Ovary (tissue), 9 donors: ENCODE data around the gene PIAS4. TPM values are rescaled to one million over a fixed set of nuclear protein-coding genes. Genes with fewer than 3 reads are reported as not detected.

Source experiments
- DNase-seq, 5 donors: peaks; one replicate each; pipeline ENCODE4 v3.0.0-alpha.2; 2019 to 2020
- H3K27ac ChIP-seq, 2 donors: fragments of 200-600 bp; one replicate each; pipeline versions ENCODE4 v1.5.1 to v1.8.0; 2019 to 2022
- H3K27me3 ChIP-seq: fragments of 200-600 bp; one replicate; pipeline ENCODE4 v1.8.0; 2022
- H3K36me3 ChIP-seq: fragments of 200-600 bp; sonication (generic); one replicate; pipeline ENCODE4 v1.5.1; 2019
- H3K4me1 ChIP-seq: one replicate; pipeline ENCODE4 v1.8.1; 2013; ENCODE audit warnings: mild to moderate bottlenecking, moderate library complexity; ENCODE audit not compliant: insufficient read depth
- H3K4me3 ChIP-seq: fragments of 200-600 bp; sonication (generic); one replicate; pipeline ENCODE4 v1.5.1; 2017
- H3K9me3 ChIP-seq, 2 donors: fragments of 200-600 bp in 1 of 2; sonication (generic) in 1 of 2; one replicate each; pipeline versions ENCODE4 v1.5.1 to v1.8.1; 2013 to 2019; ENCODE audit warnings: mild to moderate bottlenecking in 1 of 2, moderate library complexity in 1 of 2
- CTCF ChIP-seq, 3 donors: fragments of 450-650 bp in 2 of 3; fragments of 200-600 bp in 1 of 3; IDR thresholded peaks; one replicate each; pipeline versions ENCODE4 v1.5.1 to v1.8.0; 2016 to 2022; ENCODE audit warnings: antibody characterized with exemption in 3 of 3, mild to moderate bottlenecking in 1 of 3
- EP300 ChIP-seq: sonication (generic); formaldehyde crosslinking; IDR thresholded peaks from one replicate; pipeline ENCODE4 v1.6.1; 2017; ENCODE audit warnings: antibody characterized with exemption
- POLR2A ChIP-seq: fragments of 450-650 bp; IDR thresholded peaks from one replicate; pipeline ENCODE4 v1.6.1; 2017; ENCODE audit warnings: antibody characterized with exemption, mild to moderate bottlenecking, moderate library complexity
- WGBS, 3 donors: extraction: QIAGEN DNeasy Blood & Tissue Kit in 1 of 3; methylation state at CpG; one replicate each; pipeline versions ENCODE4 v1.1.5 to v1.1.7; 2013 to 2017; 5-methylcytosine and 5-hydroxymethylcytosine counted together
- intact Hi-C, 4 donors: fragments of 100-400 bp; cut with DNase I; formaldehyde crosslinking; loops; one replicate each; pipeline versions ENCODE4 v1.11.0 to v1.15.1; 2022 to 2023
- polyA plus RNA-seq, 2 donors: library from polyadenylated mRNA; stranded (reverse); fragments of 200-250 nt in 1 of 2; fragments of 350-450 nt in 1 of 2; fragmentation: Illumina TruSeq in 1 of 2; extraction: RNeasy Lipid Tissue Mini Kit (QIAGEN cat#74804) in 1 of 2; gene quantifications; one replicate each; pipeline ENCODE4 v1.2.3, GENCODE V29; 2013 to 2014
- total RNA-seq, 7 donors: library from RNA; depleted of rRNA in 2 of 7; stranded (reverse); fragments of >200 nt in 2 of 7; fragmentation: NEBNext Ultra II Directional in 3 of 7; extraction: Animal tissue kit (Norgen Biotek cat#: 25700) in 3 of 7; gene quantifications; one replicate each; pipeline versions ENCODE4 v1.1.0 to v1.2.4, GENCODE V29; 2016 to 2023
- donor health status: DM: no; HTN: no; CAD: no; lungs with moderate emphysema.
- donor health status: DM: no; HTN: no; CAD: no.
- donor health status: Bipolar disorder and iron deficiency.
- donor health status: DM: yes; HTN: yes; CAD: no.
- donor health status: DM: no; HTN: no; CAD: no.
- donor health status: DM: yes; HTN: yes; CAD: no.

The PIAS4 gene
- total and polyA plus RNA-seq, 9 donors, result 5.2 to 29.7 (median 21.3) TPM

GRCh38 chr19:3979674-3980352 is 27.7 kb upstream of the PIAS4 start:
- Histone ChIP-seq H3K36me3 (no peaks in the 10 kb centered on the region), H3K27ac (no peak overlapping the region), H3K4me3 (no peak overlapping the region)

GRCh38 chr19:3980353-3981251 is 26.9 kb upstream of the PIAS4 start:
- Histone ChIP-seq H3K9me3 (no peaks in the 10 kb centered on the region), H3K27me3 (no peaks in the 10 kb centered on the region), H3K4me3 (no peak overlapping the region), H3K36me3 (no peaks in the 10 kb centered on the region), H3K27ac (no peak overlapping the region), H3K4me1 (peaks cover 3% of the 10 kb centered on the region)
- intact Hi-C loops, result loop anchor here in 1 of 4 donors (10.0 kb wide), 2 partner anchors 144 to 224 kb away; partner anchors contain the start of gene MAP2K2
- WGBS, 3 donors, result 80 to 85% (median 81%) methylated on average over 31 of the region's 31 CpGs
- TF ChIP-seq CTCF (IDR thresholded peaks at IDR 0.05) (no peak), POLR2A (no peak), EP300 (no peak)
- peak in 4 of 5 donors; percentile 8 to 43 (median 32) for DNase-seq

More at GRCh38 chr19:3979674-3980352, 27.7 kb upstream of the PIAS4 start:
- Histone ChIP-seq H3K9me3 (no peaks in the 10 kb centered on the region), H3K4me1 (peaks cover 3% of the 10 kb centered on the region), H3K27me3 (no peaks in the 10 kb centered on the region)
- intact Hi-C loops, result loop anchor here in 1 of 4 donors (10.0 kb wide), 2 partner anchors 145 to 225 kb away; partner anchors contain the start of gene MAP2K2
- TF ChIP-seq EP300 (no peak), POLR2A (no peak), CTCF (IDR thresholded peaks at IDR 0.05) (no peak)
- WGBS, 3 donors, result 78 to 87% (median 79%) methylated on average over 25 of the region's 25 CpGs
- DNase-seq, result peak; percentile 15 to 39 (median 30)

GRCh38 chr19:3981373-3981735 is 26.2 kb upstream of the PIAS4 start:
- H3K27me3 ChIP-seq, result no peaks in the 10 kb centered on the region
- TF ChIP-seq CTCF (IDR thresholded peaks at IDR 0.05) (no peak), POLR2A (no peak), EP300 (no peak)
- no peaks in the 10 kb centered on the region for H3K9me3 ChIP-seq
- 79 to 85% (median 80%) methylated on average over 10 of the region's 10 CpGs for WGBS, 3 donors
- intact Hi-C loops, result loop anchor here in 1 of 4 donors (10.0 kb wide), 2 partner anchors 143 to 223 kb away; partner anchors contain the start of gene MAP2K2
- DNase-seq, result no peak
- no peaks in the 10 kb centered on the region for H3K36me3 ChIP-seq
- no peak overlapping the region for H3K4me3 ChIP-seq
- H3K4me1 ChIP-seq, result peaks cover 4% of the 10 kb centered on the region
- no peak overlapping the region for H3K27ac ChIP-seq
